Glutamatergic neuron (in vitro differentiated cells): Measurements from ENCODE around the gene SLC9A4. TPM values are rescaled to one million over a fixed set of nuclear protein-coding genes. Genes with fewer than 3 reads are reported as not detected.
"Not testable (repeated sequence)": the region's sequence is repeated elsewhere in the genome, so short reads cannot be mapped to it uniquely, and the experiment has no call there.

Experiments
- DNase-seq: peaks from one replicate; pipeline ENCODE4 v3.0.0; 2022
- H3K27ac Mint-ChIP-seq: one replicate; pipeline ENCODE4 v1.8.0; 2020; ENCODE audit warnings: mild to moderate bottlenecking, mixed read lengths, inconsistent platforms; ENCODE audit not compliant: unreplicated experiment
- H3K27me3 Mint-ChIP-seq: one replicate; pipeline ENCODE4 v1.8.0; 2020; ENCODE audit warnings: mild to moderate bottlenecking, moderate library complexity, mixed read lengths, inconsistent platforms; ENCODE audit not compliant: unreplicated experiment
- H3K36me3 Mint-ChIP-seq: one replicate; pipeline ENCODE4 v1.8.0; 2020; ENCODE audit warnings: mild to moderate bottlenecking, mixed read lengths, inconsistent platforms; ENCODE audit not compliant: unreplicated experiment
- H3K4me1 Mint-ChIP-seq: one replicate; pipeline ENCODE4 v1.8.0; 2020; ENCODE audit warnings: mild to moderate bottlenecking, low read depth, mixed read lengths, inconsistent platforms; ENCODE audit not compliant: unreplicated experiment
- H3K4me3 Mint-ChIP-seq: one replicate; pipeline ENCODE4 v1.8.0; 2020; ENCODE audit warnings: mild to moderate bottlenecking, mixed read lengths, inconsistent platforms; ENCODE audit not compliant: unreplicated experiment
- H3K9me3 Mint-ChIP-seq: one replicate; pipeline ENCODE4 v1.8.0; 2020; ENCODE audit warnings: mild to moderate bottlenecking, moderate library complexity, mixed read lengths, inconsistent platforms; ENCODE audit not compliant: unreplicated experiment
- total RNA-seq: library from RNA; stranded (reverse); fragmentation: NEBNext Ultra II Directional; extraction: Animal tissue kit (Norgen Biotek cat#: 25700); gene quantifications from one replicate; pipeline ENCODE4 v1.2.1, GENCODE V29; 2021; ENCODE audit not compliant: unreplicated experiment
- TF ChIP-seq, protein P1 (sequence below): fragments of 200-600 bp; sonication (generic); IDR thresholded peaks from one replicate; pipeline ENCODE4 v1.5.0; 2021; ENCODE audit not compliant: partially characterized antibody, unreplicated experiment

Gene SLC9A4
- total RNA-seq, 1 donor from 2014 or later, result 0.12 TPM

DNA sequence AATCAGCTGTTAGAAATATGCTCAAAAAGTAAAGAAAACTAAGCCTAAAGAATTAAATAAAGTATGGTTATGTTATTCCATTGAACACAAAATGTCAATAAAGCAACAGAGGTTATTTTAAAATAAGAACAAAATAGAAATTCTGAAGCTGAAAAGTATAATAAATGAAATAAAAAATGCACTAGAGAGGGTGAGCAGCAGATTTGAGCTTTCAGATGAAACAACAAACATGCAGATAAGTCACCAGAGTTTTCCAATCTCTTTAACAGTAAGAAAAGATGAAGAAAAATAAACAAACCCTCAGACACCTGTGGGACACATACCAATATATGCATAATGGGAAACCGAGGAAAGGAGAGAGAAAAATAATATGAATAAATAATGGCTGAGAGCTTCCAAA lies 76.0 kb downstream of the SLC9A4 start:
- H3K27me3 Mint-ChIP-seq, result no peaks in the 10 kb centered on the region
- no peak for DNase-seq
- no peak overlapping the region for H3K4me3 Mint-ChIP-seq
- peaks cover 6% of the 10 kb centered on the region for H3K36me3 Mint-ChIP-seq
- H3K4me1 Mint-ChIP-seq, result no peaks in the 10 kb centered on the region
- TF ChIP-seq, protein P1, sequence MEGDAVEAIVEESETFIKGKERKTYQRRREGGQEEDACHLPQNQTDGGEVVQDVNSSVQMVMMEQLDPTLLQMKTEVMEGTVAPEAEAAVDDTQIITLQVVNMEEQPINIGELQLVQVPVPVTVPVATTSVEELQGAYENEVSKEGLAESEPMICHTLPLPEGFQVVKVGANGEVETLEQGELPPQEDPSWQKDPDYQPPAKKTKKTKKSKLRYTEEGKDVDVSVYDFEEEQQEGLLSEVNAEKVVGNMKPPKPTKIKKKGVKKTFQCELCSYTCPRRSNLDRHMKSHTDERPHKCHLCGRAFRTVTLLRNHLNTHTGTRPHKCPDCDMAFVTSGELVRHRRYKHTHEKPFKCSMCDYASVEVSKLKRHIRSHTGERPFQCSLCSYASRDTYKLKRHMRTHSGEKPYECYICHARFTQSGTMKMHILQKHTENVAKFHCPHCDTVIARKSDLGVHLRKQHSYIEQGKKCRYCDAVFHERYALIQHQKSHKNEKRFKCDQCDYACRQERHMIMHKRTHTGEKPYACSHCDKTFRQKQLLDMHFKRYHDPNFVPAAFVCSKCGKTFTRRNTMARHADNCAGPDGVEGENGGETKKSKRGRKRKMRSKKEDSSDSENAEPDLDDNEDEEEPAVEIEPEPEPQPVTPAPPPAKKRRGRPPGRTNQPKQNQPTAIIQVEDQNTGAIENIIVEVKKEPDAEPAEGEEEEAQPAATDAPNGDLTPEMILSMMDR, result no peak
- H3K27ac Mint-ChIP-seq, result no peak overlapping the region
- H3K9me3 Mint-ChIP-seq, result peaks cover 3% of the 10 kb centered on the region

DNA sequence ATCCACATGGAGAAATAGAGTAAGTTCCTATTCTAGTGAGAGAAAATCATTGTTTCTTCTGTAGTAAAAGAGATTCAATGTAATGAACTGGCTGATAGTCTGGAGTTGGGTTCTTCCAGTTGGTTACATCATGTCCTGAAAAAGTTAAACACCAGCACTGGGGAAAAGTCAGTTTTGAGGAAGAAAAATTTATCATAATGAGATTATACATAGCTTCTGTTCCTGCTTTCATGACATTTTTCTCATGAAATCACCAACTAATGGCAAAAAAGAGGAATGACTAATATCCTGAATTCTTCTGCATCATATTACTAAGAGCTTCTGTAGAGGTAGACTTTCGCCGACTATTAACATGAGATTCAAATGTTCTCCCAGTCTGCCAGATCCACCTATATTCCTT lies 77.1 kb downstream of the SLC9A4 start:
- no peak for DNase-seq
- H3K27ac Mint-ChIP-seq, result no peak overlapping the region
- no peaks in the 10 kb centered on the region for H3K27me3 Mint-ChIP-seq
- H3K9me3 Mint-ChIP-seq, result peaks cover 3% of the 10 kb centered on the region
- peaks cover 6% of the 10 kb centered on the region for H3K36me3 Mint-ChIP-seq
- no peak overlapping the region for H3K4me3 Mint-ChIP-seq
- no peaks in the 10 kb centered on the region for H3K4me1 Mint-ChIP-seq
- TF ChIP-seq, protein P1, result no peak

DNA sequence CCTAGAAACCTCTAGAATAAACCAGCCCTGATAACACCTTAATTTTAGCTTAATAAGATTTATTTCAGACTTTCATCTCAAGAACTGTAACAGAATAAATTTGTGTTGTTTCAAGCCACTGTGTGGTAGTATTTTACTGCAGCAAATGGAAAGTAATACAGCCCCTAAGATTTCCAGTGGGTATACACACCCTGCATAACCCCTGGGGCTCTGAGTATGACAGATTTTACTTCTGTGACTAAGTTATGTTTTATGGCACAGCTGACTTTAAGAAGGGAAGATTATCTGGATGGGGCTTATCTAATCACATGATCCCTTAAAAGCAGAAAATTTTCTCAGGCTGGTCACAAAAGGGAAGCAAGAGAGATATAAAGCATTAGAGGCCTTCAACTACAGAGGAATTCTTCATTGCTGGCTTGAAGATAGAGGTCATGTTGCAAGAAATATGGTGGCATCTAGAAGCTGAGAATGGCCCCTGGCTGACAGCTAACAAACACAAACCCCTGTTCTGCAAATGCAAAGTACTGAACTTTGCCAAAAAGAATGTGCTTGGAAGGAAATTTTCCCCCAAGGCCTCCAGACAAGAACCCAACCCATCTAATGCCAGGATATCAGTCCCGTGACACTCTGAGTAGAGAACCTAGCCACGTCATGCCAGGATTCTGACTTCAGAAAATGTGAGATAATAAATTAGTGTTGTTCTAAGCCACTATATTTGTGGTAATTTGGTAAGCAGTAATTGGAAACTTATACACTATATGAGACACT lies 78.5 kb downstream of the SLC9A4 start:
- peaks cover 4% of the 10 kb centered on the region for H3K9me3 Mint-ChIP-seq
- no peak for DNase-seq
- H3K36me3 Mint-ChIP-seq, result peaks cover 6% of the 10 kb centered on the region
- H3K27me3 Mint-ChIP-seq, result no peaks in the 10 kb centered on the region
- H3K4me3 Mint-ChIP-seq, result no peak overlapping the region
- H3K27ac Mint-ChIP-seq, result no peak overlapping the region
- TF ChIP-seq, protein P1, result no peak
- H3K4me1 Mint-ChIP-seq, result no peaks in the 10 kb centered on the region

DNA sequence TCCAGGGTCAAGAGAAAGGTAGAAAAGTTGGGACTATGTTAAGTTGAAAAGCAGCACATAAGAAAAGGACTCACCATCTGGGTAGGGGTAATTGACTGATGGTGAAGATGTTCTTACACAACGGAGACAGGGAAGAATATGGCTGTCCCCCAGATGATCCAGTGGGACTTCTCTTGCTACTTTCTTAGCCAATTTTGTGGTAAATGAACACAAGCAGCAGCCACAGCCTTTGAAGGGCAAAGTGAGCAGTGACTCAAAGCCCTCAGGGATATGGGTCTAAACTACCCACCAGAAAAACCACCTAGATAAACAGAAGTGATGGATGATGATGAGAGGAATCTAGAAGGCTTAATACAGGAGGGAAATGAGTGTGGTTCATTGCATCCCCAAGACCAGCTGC lies 80.6 kb downstream of the SLC9A4 start:
- TF ChIP-seq, protein P1, result no peak
- Mint-ChIP-seq H3K4me1 (no peaks in the 10 kb centered on the region), H3K27me3 (no peaks in the 10 kb centered on the region), H3K36me3 (peaks cover 6% of the 10 kb centered on the region), H3K9me3 (peaks cover 4% of the 10 kb centered on the region), H3K27ac (no peak overlapping the region), H3K4me3 (no peak overlapping the region)
- DNase-seq, result no peak

DNA sequence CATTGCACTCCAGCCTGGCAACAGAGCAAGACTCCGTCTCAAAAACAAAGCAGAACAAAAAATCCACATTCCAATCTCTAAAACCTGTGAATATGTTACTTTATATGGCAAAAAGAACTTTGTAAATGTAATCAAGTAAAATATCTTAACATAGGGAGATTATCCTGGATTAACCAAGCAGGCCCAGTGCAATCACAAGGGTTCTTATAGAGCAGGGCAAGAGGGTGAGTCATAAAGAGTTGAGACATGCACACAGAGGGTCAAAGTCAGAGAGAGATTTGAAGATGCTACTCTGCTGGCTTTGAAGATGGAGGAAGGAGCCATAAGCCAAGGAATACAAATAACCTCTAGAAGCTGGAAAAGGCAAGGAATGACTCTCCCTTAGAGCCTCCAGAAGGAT lies 85.4 kb downstream of the SLC9A4 start:
- no peaks in the 10 kb centered on the region for H3K36me3 Mint-ChIP-seq
- no peak overlapping the region for H3K4me3 Mint-ChIP-seq
- no peaks in the 10 kb centered on the region for H3K27me3 Mint-ChIP-seq
- DNase-seq, result no peak
- H3K4me1 Mint-ChIP-seq, result no peaks in the 10 kb centered on the region
- TF ChIP-seq, protein P1, result no peak
- H3K9me3 Mint-ChIP-seq, result peaks cover 1% of the 10 kb centered on the region
- H3K27ac Mint-ChIP-seq, result no peak overlapping the region

DNA sequence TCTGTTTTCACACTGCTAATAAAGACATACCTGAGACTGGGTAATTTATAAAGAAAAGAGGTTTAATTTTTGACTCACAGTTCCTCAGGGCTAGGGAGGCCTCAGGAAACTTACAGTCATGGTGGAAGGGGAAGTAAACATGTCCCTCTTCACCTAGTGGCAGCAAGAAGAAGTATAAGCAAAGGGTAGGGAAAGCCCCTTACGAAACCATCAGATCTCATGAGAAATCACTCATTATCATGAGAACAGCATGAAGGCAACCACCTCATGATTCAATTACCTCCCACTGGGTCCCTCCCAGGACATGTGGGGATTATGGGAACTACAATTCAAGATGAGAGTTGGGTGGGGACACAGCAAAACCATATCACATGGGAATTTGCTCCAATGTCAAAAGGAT lies 89.5 kb downstream of the SLC9A4 start:
- H3K27me3 Mint-ChIP-seq, result not testable (repeated sequence)

More for the DNA sequence above, 89.5 kb downstream of the SLC9A4 start:
- not testable (repeated sequence) for H3K27ac Mint-ChIP-seq, H3K9me3 Mint-ChIP-seq, H3K36me3 Mint-ChIP-seq, H3K4me3 Mint-ChIP-seq, H3K4me1 Mint-ChIP-seq, DNase-seq
